ENCODE data around the gene IRF1. TPM values are rescaled to one million over a fixed set of nuclear protein-coding genes. Genes with fewer than 3 reads are reported as not detected.
"Not testable (repeated sequence)": the region's sequence is repeated elsewhere in the genome, so short reads cannot be mapped to it uniquely, and the experiment has no call there.

Gene IRF1
- total RNA-seq, 2 experiments from 2014 or later: 231 to 239 TPM

DNA sequence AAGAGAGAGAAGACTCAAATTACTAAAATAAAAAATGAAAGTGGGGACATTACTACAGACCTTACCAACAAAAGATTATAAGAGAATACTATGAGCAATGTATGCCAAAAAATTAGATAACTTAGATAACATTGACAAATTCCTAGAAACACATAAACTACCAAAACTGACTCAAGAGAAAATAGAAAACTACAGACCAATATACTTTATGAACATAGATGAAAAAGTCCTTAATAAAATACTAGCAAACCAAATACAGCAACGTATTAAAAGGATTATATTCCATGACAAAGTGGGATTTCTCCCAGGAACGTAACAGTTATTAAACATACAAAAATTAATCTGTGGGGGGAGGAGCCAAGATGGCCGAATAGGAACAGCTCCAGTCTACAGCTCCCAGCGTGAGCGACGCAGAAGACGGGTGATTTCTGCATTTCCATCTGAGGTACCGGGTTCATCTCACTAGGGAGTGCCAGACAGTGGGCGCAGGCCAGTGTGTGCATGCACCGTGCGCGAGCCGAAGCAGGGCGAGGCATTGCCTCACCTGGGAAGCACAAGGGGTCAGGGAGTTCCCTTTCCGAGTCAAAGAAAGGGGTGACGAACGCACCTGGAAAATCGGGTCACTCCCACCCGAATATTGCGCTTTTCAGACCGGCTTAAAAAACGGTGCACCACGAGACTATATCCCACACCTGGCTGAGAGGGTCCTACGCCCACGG lies 23.2 kb upstream of the IRF1 start:
- DNase-seq; H3K4me1 Mint-ChIP-seq; CTCF ChIA-PET; H3K4me3 Mint-ChIP-seq; H3K9me3 Mint-ChIP-seq; POLR2A ChIA-PET; H3K36me3 Mint-ChIP-seq (ENCODE audit: low read depth); H3K27me3 Mint-ChIP-seq; H3K27ac Mint-ChIP-seq: not testable (repeated sequence)

DNA sequence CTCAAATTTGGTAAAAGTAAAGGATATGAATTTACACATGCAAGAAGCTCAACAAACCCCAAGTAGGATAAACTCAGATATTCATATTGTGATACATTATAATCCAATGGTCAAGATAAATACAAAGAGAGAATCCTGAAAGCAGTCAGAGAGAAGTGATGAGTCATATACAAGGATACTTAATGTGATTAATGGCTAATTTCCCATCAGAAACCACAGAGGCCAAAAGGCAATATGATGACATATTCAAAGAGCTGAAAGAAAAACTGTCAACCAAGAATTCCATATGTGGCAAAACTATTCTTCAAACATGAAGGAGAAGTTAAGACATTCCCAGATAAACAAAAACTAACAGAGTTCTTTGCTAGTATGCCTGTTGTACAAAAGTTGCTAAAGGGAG lies 19.5 kb upstream of the IRF1 start:
- POLR2A ChIA-PET: interaction anchor here (1.0 kb wide), 1 partner anchor 14 kb away, joined by 3 read pairs; no protein-coding TSS in a partner anchor
- H3K9me3 Mint-ChIP-seq: peaks cover 5% of the 10 kb centered on the region

DNA sequence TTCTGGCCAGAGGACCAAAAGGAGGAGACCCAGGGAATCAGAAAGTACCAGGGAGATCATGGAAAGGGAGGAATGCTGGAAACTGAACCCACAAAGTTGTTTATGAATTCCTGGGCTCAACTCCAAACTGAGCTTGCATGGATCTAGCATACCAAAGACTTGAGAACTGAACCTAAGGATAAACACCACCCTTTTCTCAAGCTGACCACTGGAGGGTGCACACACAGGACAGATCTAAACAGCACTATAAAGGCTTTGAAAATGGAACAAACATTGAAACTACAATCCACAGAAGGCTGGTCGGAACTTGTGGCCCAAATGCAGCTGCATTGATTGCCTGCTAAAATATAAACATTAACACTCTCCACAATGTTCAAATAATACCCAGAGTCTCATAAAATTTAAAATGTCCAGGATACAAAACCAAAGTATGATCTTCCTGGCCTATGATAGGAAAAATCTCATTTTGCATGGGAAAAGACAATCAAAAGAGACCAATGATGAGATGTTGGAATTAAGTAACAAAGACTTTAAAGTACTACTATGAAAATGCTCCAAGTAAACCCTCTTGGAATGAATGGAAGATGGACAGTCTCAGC lies 15.6 kb upstream of the IRF1 start:
- Mint-ChIP-seq H3K9me3 (no peaks in the 10 kb centered on the region), H3K27me3 (peaks cover 19% of the 10 kb centered on the region), H3K4me3 (no peak overlapping the region), H3K36me3 (ENCODE audit: low read depth) (peaks cover 2% of the 10 kb centered on the region), H3K4me1 (peaks cover 8% of the 10 kb centered on the region), H3K27ac (no peak overlapping the region)
- ChIA-PET POLR2A (interaction anchor here (1.3 to 30.0 kb wide), 3 partner anchors 10 to 25 kb away, joined by 4 to 1032 read pairs (median 5); partner anchors contain the start of gene IRF1), CTCF (interaction anchor here (0.8 to 12.6 kb wide), 14 partner anchors 16 to 314 kb away, joined by 3 to 333 read pairs (median 4); partner anchors contain the start of genes IRF1, SLC22A4 and SOWAHA)
- DNase-seq: no peak

More for the DNA sequence above, 19.5 kb upstream of the IRF1 start:
- Mint-ChIP-seq H3K27me3 (peaks cover 22% of the 10 kb centered on the region), H3K4me3 (no peak overlapping the region), H3K4me1 (peaks cover 9% of the 10 kb centered on the region), H3K36me3 (ENCODE audit: low read depth) (peaks cover 2% of the 10 kb centered on the region), H3K27ac (no peak overlapping the region)
- CTCF ChIA-PET: interaction anchor here (2.4 kb wide), 1 partner anchor 9 kb away, joined by 10 read pairs; no protein-coding TSS in a partner anchor
- DNase-seq: no peak

- ChIA-PET CTCF (interaction anchor here (0.7 to 12.6 kb wide), 14 partner anchors 15 to 314 kb away, joined by 3 to 333 read pairs (median 4); partner anchors contain the start of genes IRF1, SLC22A4 and SOWAHA), POLR2A (interaction anchor here (30.0 kb wide), 1 partner anchor 25 kb away, joined by 1032 read pairs; the partner anchor contains the start of gene IRF1)
- H3K4me1 Mint-ChIP-seq: peaks cover 12% of the 10 kb centered on the region
- H3K27ac Mint-ChIP-seq: no peak overlapping the region
- H3K9me3 Mint-ChIP-seq: no peaks in the 10 kb centered on the region
- no peak overlapping the region for H3K4me3 Mint-ChIP-seq
- no peak for DNase-seq
- H3K27me3 Mint-ChIP-seq: peaks cover 19% of the 10 kb centered on the region
- H3K36me3 Mint-ChIP-seq (ENCODE audit: low read depth): peaks cover 2% of the 10 kb centered on the region
Measured at GRCh38 chr5:132505641-132506040, 15.1 kb upstream of the IRF1 start.

GRCh38 chr5:132504746-132505145 lies 14.2 kb upstream of the IRF1 start:
- peaks cover 15% of the 10 kb centered on the region for H3K27me3 Mint-ChIP-seq
- H3K9me3 Mint-ChIP-seq: no peaks in the 10 kb centered on the region
- H3K4me1 Mint-ChIP-seq: peaks cover 18% of the 10 kb centered on the region
- H3K4me3 Mint-ChIP-seq: no peak overlapping the region
- peaks cover 2% of the 10 kb centered on the region for H3K36me3 Mint-ChIP-seq (ENCODE audit: low read depth)
- H3K27ac Mint-ChIP-seq: no peak overlapping the region
- no peak for DNase-seq
- ChIA-PET POLR2A (interaction anchor here (1.2 to 30.0 kb wide), 2 partner anchors 24 to 94 kb away, joined by 3 to 1032 read pairs; partner anchors contain the start of gene IRF1), CTCF (interaction anchor here (0.6 to 12.6 kb wide), 6 partner anchors 22 to 315 kb away, joined by 3 to 333 read pairs (median 6); no protein-coding TSS in a partner anchor)

- no peak for DNase-seq
- Mint-ChIP-seq H3K27ac (no peak overlapping the region), H3K27me3 (peaks cover 14% of the 10 kb centered on the region), H3K4me1 (peaks cover 27% of the 10 kb centered on the region), H3K9me3 (no peaks in the 10 kb centered on the region), H3K4me3 (no peak overlapping the region), H3K36me3 (ENCODE audit: low read depth) (peaks cover 2% of the 10 kb centered on the region)
- POLR2A ChIA-PET: interaction anchor here (10.6 to 30.0 kb wide), 2 partner anchors 23 to 112 kb away, joined by 138 to 1032 read pairs; partner anchors contain the start of gene IRF1
- CTCF ChIA-PET: interaction anchor here (0.7 to 12.6 kb wide), 4 partner anchors 24 to 317 kb away, joined by 3 to 333 read pairs (median 6); no protein-coding TSS in a partner anchor
Measured at GRCh38 chr5:132503244-132503643, 12.7 kb upstream of the IRF1 start.

- no peak for DNase-seq
- peaks cover 5% of the 10 kb centered on the region for H3K27me3 Mint-ChIP-seq
- no peak overlapping the region for H3K27ac Mint-ChIP-seq
- H3K36me3 Mint-ChIP-seq (ENCODE audit: low read depth): peaks cover under 1% of the 10 kb centered on the region
- ChIA-PET POLR2A (interaction anchor here (1.4 to 30.0 kb wide), 4 partner anchors 22 to 111 kb away, joined by 5 to 1032 read pairs (median 72); partner anchors contain the start of gene IRF1), CTCF (interaction anchor here (1.2 to 12.6 kb wide), 13 partner anchors 8 to 327 kb away, joined by 3 to 333 read pairs (median 10); partner anchors contain the start of gene IRF1)
- H3K9me3 Mint-ChIP-seq: no peaks in the 10 kb centered on the region
- no peak overlapping the region for H3K4me3 Mint-ChIP-seq
- peaks cover 37% of the 10 kb centered on the region for H3K4me1 Mint-ChIP-seq
Measured at GRCh38 chr5:132501961-132502931, 11.7 kb upstream of the IRF1 start.

GRCh38 chr5:132501629-132501956 lies 11.0 kb upstream of the IRF1 start:
- Mint-ChIP-seq H3K4me1 (peaks cover 39% of the 10 kb centered on the region), H3K36me3 (ENCODE audit: low read depth) (no peaks in the 10 kb centered on the region), H3K9me3 (no peaks in the 10 kb centered on the region), H3K27me3 (peaks cover 5% of the 10 kb centered on the region), H3K4me3 (no peak overlapping the region), H3K27ac (no peak overlapping the region)
- ChIA-PET POLR2A (interaction anchor here (1.4 to 33.4 kb wide), 6 partner anchors 21 to 110 kb away, joined by 5 to 1155 read pairs (median 72); partner anchors contain the start of gene IRF1), CTCF (interaction anchor here (1.0 to 12.6 kb wide), 27 partner anchors 9 to 328 kb away, joined by 3 to 333 read pairs (median 8); partner anchors contain the start of gene IRF1)
- DNase-seq: no peak

DNA sequence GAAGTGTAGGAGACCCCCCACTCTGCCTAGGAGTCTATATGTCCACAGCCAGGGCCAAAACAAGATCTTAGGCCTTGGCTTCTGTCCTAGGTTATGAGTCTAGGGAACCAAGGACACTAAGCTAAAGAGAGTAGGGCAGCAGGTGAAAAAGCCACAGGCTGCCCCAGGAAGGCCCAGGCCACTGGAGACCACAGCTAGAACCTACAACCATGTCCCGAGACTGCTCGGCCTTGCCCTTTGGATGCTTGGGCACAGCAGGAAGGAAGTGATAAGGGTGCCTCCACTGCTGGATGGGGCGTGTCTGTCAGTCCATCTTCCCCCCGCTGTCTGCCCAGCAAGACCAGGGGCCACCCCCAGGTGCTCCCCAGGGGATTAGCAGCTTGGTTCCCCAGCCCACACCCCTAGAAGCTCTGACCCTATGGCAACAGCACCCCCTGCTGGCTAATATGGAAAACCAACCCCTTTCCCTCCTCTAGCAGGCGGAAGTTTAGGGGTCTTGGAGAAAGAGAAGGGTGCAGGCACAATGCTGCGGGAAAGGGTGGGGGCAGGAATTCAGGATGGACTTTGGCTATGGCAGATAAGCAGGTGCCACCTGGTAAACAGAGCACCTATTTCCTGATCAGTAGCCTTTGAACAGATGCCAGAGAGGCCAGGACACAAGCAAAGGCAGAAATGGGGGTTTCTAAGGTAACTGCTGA lies 10.5 kb upstream of the IRF1 start:
- DNase-seq: peak; percentile 78
- ChIA-PET POLR2A (interaction anchor here (1.4 to 33.4 kb wide), 7 partner anchors 20 to 110 kb away, joined by 4 to 1155 read pairs (median 7); partner anchors contain the start of gene IRF1), CTCF (interaction anchor here (0.6 to 12.6 kb wide), 42 partner anchors 8 to 435 kb away, joined by 3 to 333 read pairs (median 6); partner anchors contain the start of gene IRF1)
- H3K4me3 Mint-ChIP-seq: no peak overlapping the region
- H3K4me1 Mint-ChIP-seq: peaks cover 39% of the 10 kb centered on the region
- H3K36me3 Mint-ChIP-seq (ENCODE audit: low read depth): peaks cover 2% of the 10 kb centered on the region
- no peaks in the 10 kb centered on the region for H3K9me3 Mint-ChIP-seq
- no peak overlapping the region for H3K27ac Mint-ChIP-seq
- peaks cover 3% of the 10 kb centered on the region for H3K27me3 Mint-ChIP-seq

GRCh38 chr5:132500244-132500930 lies 9.8 kb upstream of the IRF1 start:
- ChIA-PET CTCF (interaction anchor here (0.6 to 12.6 kb wide), 42 partner anchors 8 to 434 kb away, joined by 3 to 333 read pairs (median 6); partner anchors contain the start of gene IRF1), POLR2A (interaction anchor here (1.4 to 33.4 kb wide), 7 partner anchors 20 to 109 kb away, joined by 4 to 1155 read pairs (median 7); partner anchors contain the start of gene IRF1)
- Mint-ChIP-seq H3K9me3 (no peaks in the 10 kb centered on the region), H3K27ac (peak overlapping the region; percentile 18), H3K36me3 (ENCODE audit: low read depth) (peaks cover 2% of the 10 kb centered on the region), H3K4me3 (no peak overlapping the region), H3K4me1 (peaks cover 41% of the 10 kb centered on the region), H3K27me3 (no peaks in the 10 kb centered on the region)
- no peak for DNase-seq
